ENCODE results near the gene SLC39A6.
A peak's percentile ranks its signal among the peaks of the same experiment; 100 is the strongest.
"Not testable (repeated sequence)": the region's sequence is repeated elsewhere in the genome, so short reads cannot be mapped to it uniquely, and the experiment has no call there.

The SLC39A6 gene

DNA sequence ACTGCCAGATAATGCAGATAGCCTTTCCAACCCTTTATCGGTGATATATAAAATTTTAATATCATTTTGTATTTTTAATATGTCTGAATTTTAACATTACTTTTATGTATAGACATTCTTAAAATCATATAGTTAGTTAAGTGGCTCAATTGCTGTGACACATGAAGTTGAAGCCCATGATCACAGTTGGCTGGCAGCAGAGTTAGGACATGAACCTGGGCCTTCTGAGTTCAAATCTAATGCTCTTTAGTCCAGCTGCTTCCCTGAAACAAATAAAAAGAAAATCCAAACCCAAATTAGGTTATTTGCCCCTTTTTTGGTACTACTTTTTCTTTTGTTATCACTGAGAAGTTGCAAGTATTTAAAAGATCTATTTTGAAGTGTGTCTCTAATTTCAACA, 6.1 kb upstream of the SLC39A6 start:
- no peak for DNase-seq

- no peak for DNase-seq
Measured at GRCh38 chr18:36132756-36133155, 3.6 kb upstream of the SLC39A6 start.

DNA sequence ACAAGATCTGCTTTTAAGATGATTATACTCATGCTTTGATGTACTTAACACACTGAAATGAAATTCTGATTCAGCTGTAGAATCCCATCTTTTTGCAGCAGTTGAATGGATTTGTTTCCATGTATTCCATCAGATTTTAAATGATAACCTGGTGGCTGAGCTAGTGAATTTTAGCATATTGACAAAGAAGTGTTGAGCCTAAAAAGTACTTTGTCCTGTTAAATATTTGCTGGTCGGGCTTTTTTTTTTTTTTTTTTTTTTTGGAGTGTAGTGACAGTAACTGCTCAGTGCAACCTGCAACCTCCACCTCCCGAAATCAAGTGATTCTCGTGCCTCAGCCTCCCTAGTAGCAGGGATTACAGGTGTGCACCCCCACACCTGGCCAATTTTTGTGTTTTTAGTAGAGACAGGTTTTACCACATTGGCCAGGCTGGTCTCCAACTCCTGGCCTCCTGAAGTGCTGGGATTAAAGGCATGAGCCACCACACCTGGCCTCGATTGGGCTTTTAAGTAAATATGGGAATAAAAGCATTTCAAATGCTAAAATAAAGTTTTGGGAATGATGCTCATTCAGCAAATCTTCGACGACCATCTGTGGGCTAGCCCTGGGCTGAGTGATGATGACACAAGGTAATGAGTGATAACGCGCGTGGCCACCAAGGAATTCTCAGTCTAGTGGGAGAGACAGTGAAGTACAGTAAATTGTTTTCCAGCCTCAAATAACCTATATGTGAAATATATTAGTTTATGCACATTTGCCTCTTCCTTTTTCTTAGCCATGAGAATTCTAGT, 2.7 kb upstream of the SLC39A6 start:
- DNase-seq = no peak

DNA sequence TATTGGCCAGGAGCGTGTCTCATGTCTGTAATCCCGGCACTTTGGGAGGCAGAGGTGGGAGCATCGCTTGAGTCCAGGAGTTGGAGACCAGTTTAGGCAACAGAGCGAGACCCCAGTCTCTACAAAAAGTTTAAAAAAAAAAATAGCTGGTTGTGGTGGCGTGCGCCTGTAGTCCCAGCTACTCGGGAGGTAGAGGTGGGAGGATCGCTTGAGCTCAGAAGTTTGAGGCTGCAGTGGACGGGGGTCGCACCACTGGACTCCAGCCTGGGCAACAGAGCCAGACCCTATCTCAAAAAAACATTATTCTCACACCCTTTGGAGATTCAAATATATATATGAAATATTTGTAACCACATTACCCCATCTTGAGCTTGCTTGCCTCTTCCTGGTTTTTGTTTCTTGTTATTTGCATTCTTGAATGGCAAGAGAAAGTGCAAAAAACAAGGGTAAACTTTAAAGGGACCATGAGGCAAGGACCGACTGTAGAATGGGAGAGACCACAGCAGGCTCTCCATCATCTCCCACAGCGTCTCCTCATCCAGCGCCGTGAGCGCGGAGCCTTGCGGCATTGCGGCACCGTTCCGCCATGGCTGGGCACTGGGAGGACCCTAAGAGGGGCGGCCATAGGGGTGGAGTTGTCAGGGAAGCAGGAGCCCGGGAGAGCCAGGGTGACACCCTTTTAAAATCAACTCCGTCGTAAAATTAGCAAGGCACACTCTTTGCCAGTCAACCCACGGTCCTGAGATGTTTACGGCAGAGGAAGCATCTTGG, 1.9 kb upstream of the SLC39A6 start:
- DNase-seq = no peak

DNA sequence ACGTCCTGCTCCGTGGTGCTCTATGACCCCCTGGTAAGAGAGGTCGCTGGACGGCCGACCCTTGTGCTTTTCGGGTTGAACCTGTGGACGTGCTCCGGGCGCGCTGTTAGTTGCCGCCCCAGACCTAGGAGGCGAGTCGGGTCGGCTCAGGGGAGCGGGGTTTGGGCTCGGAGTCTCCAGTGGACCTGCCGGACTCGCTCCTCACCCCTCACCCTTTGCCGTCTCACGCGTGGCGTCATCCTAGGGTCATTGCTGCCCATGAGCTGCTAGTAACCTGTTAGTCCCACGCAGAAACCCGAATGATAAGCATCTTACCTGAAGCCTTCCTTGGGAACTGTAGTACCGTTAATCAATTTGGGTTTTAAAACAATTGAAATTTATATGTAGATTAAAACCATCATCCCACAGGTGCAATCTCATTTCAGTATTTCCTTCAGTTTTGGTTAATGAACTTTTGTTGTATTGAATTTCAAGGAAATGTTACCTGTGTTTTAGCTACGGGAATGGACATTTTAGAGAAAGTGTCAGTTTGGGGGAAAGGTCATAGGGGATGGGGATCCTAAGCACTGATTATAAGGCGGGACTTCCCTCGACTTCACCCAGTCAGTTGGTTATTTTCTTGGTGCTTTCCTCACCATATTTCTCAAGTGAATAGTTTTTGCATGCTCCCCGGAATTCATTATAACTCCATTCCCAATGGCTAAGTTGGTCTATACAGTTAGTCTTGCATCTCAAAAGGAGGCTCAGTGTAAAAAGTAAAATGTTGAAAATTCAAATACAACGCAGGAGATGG, 1.1 kb upstream of the SLC39A6 start:
- no peak for DNase-seq

GRCh38 chr18:36128907-36129299, 237 bp downstream of the SLC39A6 start:
- DNase-seq = peak in 1 of 2 experiments; percentile 35

- peak in 1 of 2 experiments; percentile 24 for DNase-seq
Measured at GRCh38 chr18:36128530-36128870, 640 bp downstream of the SLC39A6 start.

GRCh38 chr18:36127836-36128529, 1.2 kb downstream of the SLC39A6 start:
- no peak for DNase-seq

DNA sequence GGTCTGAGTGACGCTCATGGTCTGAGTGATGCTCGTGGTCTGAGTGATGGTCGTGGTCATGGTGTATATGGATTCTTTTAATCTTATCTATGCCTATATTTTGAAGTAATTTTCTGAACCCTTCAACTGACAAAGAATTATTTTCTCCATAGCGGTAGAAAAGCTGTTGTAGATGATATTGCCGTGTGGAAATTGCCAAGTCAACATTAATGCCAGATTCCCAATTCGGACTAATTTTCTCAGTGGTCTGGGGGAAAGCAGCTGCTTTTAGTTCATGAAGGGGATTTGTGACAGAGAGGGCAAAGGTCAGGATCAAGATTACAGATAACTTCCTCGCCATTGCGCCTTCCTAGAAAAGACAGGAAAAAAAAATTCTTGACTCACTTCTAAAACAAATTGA, 2.5 kb downstream of the SLC39A6 start:
- no peak for DNase-seq

GRCh38 chr18:36124841-36125240, 4.3 kb downstream of the SLC39A6 start:
- no peak for DNase-seq

GRCh38 chr18:36120297-36120696, 8.8 kb downstream of the SLC39A6 start:
- DNase-seq = no peak

- not testable (repeated sequence) for DNase-seq
Measured at GRCh38 chr18:36116771-36117170, 12.4 kb downstream of the SLC39A6 start.

DNA sequence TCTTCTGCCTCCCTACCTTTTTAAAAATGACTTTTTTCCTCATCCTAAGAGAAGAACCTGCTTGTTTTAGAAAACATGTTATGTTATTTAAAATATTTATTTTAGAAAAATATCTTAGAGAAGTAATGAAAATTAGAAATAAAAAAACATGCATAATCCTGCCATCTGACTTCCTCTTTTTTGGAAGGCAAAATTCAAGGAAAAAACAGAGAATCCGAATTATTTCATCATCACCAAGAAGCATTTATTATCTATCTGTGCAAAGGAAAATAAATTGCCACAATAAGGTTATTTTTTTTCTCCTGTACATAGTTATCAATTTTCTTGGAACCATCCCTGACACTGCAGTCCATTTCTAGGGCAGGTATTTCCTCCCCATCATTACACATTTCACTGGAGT, 14.4 kb downstream of the SLC39A6 start:
- DNase-seq = no peak

DNA sequence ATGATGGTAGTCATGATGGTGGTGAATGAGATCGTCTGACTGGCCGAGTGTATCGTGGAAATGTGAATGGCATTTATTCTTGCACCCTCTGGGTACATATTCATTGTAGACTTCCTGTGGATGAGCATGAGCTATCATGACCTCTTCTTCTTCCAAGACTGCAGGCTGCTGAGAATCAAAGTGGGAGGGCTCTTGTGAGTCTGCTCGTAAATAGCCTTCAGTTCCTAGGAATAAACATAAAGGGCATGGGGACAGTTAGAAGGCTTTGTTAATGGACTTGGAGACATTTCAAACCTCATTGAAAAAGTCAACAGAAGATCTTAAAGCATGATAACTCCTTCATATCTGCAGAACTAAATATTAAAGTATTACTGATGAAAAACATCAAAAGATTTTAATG, 14.9 kb downstream of the SLC39A6 start:
- DNase-seq = no peak

DNA sequence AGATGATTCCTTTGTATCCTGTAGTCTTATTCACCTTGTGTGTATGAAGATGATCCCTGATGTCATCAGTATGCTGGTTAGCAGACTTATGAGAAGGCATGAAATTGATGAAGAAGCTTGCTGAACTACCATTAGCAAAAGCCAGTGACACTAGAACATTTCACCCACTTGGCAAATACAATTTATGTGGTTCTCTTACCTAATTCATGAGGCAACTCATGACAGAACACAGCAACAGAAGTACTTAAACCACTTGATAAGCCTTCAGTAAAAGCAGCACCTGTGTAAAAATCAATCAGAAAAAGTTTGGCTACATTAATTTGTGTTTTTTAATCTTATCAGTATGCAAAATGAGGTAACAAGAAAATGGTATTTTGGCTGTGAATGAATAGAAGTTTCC, 16.8 kb downstream of the SLC39A6 start:
- no peak for DNase-seq

GRCh38 chr18:36109737-36110136, 19.4 kb downstream of the SLC39A6 start:
- no peak for DNase-seq

- no peak for DNase-seq
Measured at GRCh38 chr18:36108601-36109000, 20.5 kb downstream of the SLC39A6 start.

- no peak for DNase-seq
Measured at GRCh38 chr18:36108196-36108595, 20.9 kb downstream of the SLC39A6 start.

DNA sequence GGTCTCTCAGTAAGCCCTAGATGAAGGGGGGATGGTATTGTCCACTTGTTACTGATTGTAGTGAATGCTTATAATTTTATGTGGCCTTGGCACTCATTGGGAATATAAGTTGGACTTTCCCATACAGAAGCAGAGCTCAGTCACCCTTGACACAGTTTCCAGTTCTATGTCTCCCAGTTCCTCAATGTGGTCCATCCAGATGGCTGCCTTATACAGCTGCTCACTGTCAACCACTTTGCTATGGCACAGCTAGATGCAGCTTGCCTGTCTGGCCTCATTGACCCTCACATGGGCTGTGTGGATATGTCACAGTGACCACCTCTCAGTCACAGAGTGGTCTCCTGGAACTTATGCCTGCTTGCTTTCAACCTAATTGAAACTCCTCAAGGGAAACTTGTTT, 21.7 kb downstream of the SLC39A6 start:
- no peak for DNase-seq

GRCh38 chr18:36104749-36105148, 24.4 kb downstream of the SLC39A6 start:
- DNase-seq = no peak

DNA sequence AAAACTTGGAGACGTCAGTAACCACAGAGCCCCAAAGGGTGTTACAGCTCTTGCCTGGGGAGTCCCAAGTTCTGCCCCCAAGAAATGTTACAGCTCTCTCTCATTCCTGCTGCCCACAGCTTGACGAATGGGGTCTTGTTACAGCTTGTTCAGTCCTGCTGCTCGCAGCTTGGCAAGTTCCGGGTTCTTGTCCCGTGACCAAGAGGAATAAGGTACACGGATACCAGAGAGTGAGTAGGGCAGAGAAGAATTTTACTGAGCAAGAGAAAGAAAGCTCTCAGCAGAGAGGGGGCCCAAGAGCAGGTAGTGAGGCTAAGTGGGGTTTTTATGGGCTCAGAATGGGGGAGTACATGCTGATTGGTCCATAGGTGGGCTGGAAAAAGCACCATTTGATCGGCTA, 27.2 kb downstream of the SLC39A6 start:
- no peak for DNase-seq

- no peak for DNase-seq
Measured at GRCh38 chr18:36099311-36099710, 29.8 kb downstream of the SLC39A6 start.

- DNase-seq = no peak
Measured at GRCh38 chr18:36096955-36097354, 32.2 kb downstream of the SLC39A6 start.
